AG04450 (cell line): Measurements from ENCODE around the gene FCGR3B. TPM values are rescaled to one million over a fixed set of nuclear protein-coding genes. Genes with fewer than 3 reads are reported as not detected.
"Not testable (repeated sequence)": the region's sequence is repeated elsewhere in the genome, so short reads cannot be mapped to it uniquely, and the experiment has no call there.

Experiments used
- CTCF ChIA-PET: fragments of 300-600, 350-600 bp; formaldehyde crosslinking; extraction: SDS; loops from one replicate; lab custom pipeline; 2022; ENCODE audit warnings: antibody characterized with exemption, inconsistent platforms; lab: Charles Lee
- POLR2A ChIA-PET: fragments of 350-600 bp; formaldehyde crosslinking; extraction: SDS; loops from one replicate; lab custom pipeline; 2021; ENCODE audit warnings: antibody characterized with exemption, inconsistent platforms; lab: Yijun Ruan, JAX
- DNase-seq: peaks from one replicate; pipeline ENCODE4 v3.0.0-alpha.2; 2011; ENCODE audit warnings: low read depth, low spot score
- H3K27ac ChIP-seq: one replicate; pipeline ENCODE4 v1.5.1; 2012; ENCODE audit warnings: low read depth, low read length, control low read depth
- H3K27me3 ChIP-seq: one replicate; pipeline ENCODE4 v1.6.0; 2012; ENCODE audit warnings: low read length; ENCODE audit not compliant: control insufficient read depth, insufficient read depth
- H3K4me3 ChIP-seq: 2 replicates; pipeline ENCODE4 v1.5.1; 2011; ENCODE audit warnings: mild to moderate bottlenecking, low read depth, low read length, control low read depth
- H3K9me3 ChIP-seq: 2 replicates; pipeline ENCODE4 v1.5.1; 2012; ENCODE audit warnings: low read length; ENCODE audit not compliant: control insufficient read depth, insufficient read depth
- CTCF ChIP-seq: IDR thresholded peaks from 2 replicates; pipeline ENCODE4 v1.5.1; 2011; ENCODE audit warnings: low read depth, low read length, control low read depth, inconsistent platforms
- polyA plus RNA-seq: library from polyadenylated mRNA; depleted of rRNA; stranded (reverse); fragments of >200 nt; gene quantifications from 2 replicates; pipeline ENCODE4 v1.2.3, GENCODE V29; 2011

The FCGR3B gene
- polyA plus RNA-seq, 1 experiment = not detected

DNA sequence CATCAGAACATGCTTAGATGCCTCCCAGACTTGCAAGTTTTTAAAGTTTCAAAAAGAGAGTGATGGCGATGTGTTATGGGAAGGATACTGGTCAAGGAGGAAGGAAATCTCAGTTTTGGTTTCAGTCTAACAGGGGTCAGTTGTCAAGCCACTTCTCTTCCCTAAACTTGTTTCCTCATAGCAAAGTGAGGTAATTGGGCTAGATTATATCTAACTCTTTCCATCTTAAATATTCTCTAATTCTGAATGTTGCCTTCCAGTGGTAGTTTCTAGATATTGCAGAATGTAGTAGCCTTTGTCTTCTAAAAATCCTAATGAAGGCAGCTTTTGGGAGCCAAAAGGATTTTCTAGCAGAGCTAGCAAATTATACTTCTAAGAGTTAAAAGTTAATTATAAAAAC is 11.7 kb upstream of the FCGR3B start:
- H3K4me3 ChIP-seq, DNase-seq, POLR2A ChIA-PET, H3K27me3 ChIP-seq, H3K27ac ChIP-seq, H3K9me3 ChIP-seq, CTCF ChIA-PET: not testable (repeated sequence)
- TF ChIP-seq CTCF = peak; percentile 18

GRCh38 chr1:161639203-161639602 is 8.2 kb upstream of the FCGR3B start:
- H3K27ac ChIP-seq, CTCF ChIA-PET, DNase-seq, H3K4me3 ChIP-seq, H3K9me3 ChIP-seq, POLR2A ChIA-PET, H3K27me3 ChIP-seq: not testable (repeated sequence)

DNA sequence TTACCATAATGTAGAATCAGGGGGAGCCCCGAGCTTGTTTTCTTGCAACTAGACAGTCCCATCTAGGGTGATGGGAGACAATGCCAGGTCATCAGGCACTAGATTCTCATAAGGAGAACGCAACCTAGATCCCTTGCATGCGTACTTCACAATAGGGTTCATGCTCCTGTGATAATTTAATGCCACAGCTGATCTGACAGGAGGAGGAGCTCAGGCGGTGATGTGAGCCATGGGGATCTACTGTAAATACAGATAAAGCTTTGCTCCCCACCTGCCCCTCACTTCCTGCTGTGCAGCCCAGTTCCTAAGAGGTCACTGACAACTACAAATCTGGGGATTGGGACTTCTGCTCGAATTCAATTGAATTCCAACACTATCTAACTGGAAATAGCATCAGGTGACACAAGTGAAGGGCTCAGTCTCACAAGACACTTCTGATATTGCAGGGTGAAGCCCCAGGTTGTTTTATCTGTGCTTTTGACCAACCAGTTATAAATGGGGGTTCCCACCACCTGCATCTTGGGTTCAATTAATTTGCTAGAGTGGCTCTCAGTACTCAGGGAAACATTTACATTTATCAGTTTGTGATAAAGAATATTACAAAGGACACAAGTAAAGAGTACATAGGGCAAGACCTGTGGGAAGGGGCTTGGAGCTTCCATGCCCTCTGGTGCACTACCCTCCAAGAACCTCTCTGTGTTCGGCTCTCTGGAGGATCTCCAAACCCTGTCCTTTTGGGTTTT is 7.4 kb upstream of the FCGR3B start:
- H3K4me3 ChIP-seq, H3K9me3 ChIP-seq, CTCF ChIA-PET, POLR2A ChIA-PET, DNase-seq, H3K27ac ChIP-seq, H3K27me3 ChIP-seq: not testable (repeated sequence)

DNA sequence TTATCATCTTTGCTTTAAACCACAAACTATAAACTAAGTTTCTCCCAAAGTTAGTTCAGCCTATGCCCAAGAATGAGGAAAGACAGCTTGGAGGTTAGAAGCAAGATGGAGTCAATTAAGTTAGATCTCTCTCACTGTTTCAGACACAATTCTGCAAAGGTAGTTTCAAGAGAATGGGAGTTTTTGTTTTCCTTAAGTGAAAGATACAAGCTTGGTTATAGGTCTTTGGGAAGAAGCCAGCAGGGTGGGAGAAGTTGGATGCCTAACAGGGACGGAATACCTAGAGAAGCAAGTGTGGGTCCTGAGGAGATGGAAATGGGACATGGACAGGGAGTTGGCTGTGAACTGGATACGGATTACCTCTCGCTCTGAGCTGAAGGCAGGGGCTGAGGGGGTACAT is 6.0 kb upstream of the FCGR3B start:
- H3K4me3 ChIP-seq, POLR2A ChIA-PET, CTCF ChIA-PET, H3K27ac ChIP-seq, DNase-seq, H3K9me3 ChIP-seq, H3K27me3 ChIP-seq: not testable (repeated sequence)

- H3K4me3 ChIP-seq, DNase-seq, CTCF ChIA-PET, POLR2A ChIA-PET, H3K27ac ChIP-seq, H3K9me3 ChIP-seq, H3K27me3 ChIP-seq: not testable (repeated sequence)
Measured at GRCh38 chr1:161636189-161636782, 5.3 kb upstream of the FCGR3B start.

DNA sequence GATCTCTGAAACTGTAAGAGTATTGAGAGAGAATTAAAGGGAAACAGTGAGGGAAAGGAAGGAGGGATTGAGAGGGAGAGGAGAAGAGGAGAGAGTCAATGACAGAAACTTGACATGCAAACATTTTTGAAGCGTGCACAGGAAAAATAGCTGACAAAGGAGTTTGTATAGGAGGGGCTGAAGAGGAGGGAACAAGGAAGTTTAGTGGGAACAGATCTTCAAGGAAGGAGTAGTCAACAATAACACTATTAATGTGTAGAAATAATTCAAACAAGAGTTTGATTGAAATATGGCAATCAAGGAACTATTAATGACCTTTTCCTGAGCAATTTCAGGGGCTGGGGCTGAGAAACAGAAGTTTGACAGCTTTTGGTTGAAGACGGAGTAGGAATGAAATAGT is 4.0 kb upstream of the FCGR3B start:
- CTCF ChIA-PET, H3K27me3 ChIP-seq, DNase-seq, H3K9me3 ChIP-seq, POLR2A ChIA-PET, H3K27ac ChIP-seq, H3K4me3 ChIP-seq: not testable (repeated sequence)

DNA sequence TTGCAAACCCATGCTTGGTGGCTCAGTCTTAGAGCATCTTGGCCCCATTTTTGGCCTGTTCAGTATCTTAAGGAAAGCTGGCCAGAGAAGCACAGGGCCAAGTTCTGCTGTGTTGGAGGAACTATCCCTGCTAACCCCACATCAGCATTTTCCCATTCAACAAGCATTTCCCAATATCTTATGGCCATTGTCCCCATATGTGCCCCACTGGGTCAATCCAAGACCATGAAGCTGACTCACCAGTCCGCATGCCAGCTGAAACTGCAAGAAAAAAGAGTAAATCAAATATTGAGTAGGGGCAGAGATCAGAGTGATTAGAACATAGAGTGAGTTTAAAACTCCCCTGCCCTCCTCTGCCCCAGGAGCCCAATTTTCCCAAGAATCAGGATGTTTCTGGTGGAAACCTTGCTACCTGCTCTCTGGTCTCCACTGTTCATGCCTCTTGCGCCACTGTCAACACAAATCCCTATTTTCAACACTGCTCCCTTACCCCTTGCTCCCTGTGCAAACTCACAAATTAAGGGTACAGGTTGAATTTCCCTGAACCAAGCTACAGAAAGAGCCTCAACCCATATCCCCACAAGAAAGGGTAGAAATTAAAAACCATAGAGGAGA is 741 bp downstream of the FCGR3B start:
- DNase-seq, H3K4me3 ChIP-seq, H3K27ac ChIP-seq, H3K27me3 ChIP-seq, CTCF ChIA-PET, POLR2A ChIA-PET, H3K9me3 ChIP-seq: not testable (repeated sequence)

DNA sequence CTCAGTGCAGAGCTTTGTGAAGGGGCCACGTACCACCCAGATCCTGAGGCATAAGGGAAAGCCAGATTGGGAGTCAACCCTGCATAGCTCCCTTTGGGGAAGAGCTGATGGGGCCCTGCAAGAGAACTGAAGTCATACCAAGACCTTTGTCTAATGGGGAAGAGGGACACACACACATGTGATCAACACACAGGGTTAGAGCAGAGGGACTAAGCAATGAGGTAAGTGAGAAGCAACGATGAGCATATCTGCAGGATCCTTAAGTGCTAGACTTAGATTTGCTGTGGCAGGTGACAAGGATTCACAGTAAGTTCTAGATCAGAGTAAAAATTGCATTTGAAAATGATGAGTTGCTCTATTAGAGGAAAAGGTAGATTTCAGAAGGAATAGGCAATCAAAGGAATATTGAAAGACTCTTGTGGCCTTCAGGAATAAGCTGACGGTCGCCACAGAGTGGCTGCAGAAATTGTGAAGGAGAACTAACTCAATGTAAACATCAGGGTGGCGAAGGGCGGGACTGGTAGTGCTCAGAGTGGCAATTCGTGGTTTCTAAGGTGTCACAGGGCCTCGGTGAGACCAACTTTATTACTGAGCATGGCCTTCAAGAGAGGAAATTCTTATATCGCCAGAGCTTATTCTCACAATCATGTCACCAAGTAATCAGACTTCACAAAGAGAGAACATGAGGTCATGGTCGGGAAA is 4.4 kb downstream of the FCGR3B start:
- H3K9me3 ChIP-seq, H3K4me3 ChIP-seq, CTCF ChIA-PET, H3K27me3 ChIP-seq, DNase-seq, POLR2A ChIA-PET, H3K27ac ChIP-seq: not testable (repeated sequence)

DNA sequence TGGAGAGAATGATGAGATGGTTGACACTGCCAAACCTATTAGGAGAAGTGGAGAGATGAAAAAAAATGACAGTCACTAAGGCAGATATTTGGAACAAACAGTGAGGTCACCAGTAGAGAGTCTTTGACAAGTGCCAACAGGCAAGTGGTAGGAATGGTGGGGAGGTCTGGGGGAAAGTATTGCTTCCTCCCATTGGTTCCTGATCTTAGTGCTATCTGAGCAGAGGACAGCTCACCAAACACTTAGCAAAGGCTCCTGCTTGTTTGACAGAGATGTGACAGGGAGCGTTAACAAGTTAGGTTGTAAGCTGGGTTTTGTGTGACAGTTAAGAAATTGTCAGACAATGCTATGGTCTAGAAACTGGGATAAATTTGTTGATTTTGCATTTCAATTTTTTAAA is 6.4 kb downstream of the FCGR3B start:
- CTCF ChIA-PET, POLR2A ChIA-PET, H3K9me3 ChIP-seq, H3K27me3 ChIP-seq, DNase-seq, H3K27ac ChIP-seq, H3K4me3 ChIP-seq: not testable (repeated sequence)

- H3K9me3 ChIP-seq, H3K27ac ChIP-seq, H3K4me3 ChIP-seq, DNase-seq, H3K27me3 ChIP-seq, POLR2A ChIA-PET, CTCF ChIA-PET: not testable (repeated sequence)
Measured at GRCh38 chr1:161623401-161624051, 7.5 kb downstream of the FCGR3B start.
